ENCODE measurements around the gene ATP2B3.

ATP2B3 gene

GRCh38 chrX:153507484-153508178 lies 9.8 kb upstream of the ATP2B3 start:
- DNase-seq (ENCODE audit: low read depth in 3 of 3): peak; percentile 63 to 84 (median 64)

DNA sequence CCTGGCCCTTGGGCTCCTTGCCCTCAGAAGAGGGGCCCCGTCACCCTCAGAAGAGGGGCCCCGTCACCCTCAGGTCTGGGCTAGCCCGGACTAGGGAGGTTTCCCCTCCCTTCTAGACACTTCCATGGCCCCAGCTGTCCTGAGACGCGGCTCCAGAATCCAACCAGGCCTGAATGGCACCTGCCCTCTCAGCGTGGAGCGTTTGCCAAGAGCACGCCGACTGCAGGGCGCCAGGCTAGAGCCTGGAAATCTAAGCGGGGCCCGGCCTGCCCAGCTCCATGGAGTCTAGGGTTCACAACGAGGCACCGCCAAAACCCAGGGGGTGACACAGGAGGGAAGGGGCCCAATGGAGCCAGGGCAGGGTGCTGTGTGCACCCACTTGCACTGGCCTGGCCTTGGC lies 7.8 kb upstream of the ATP2B3 start:
- no peak for DNase-seq (ENCODE audit: low read depth in 3 of 3)

- no peak for DNase-seq (ENCODE audit: low read depth in 3 of 3)
Measured at GRCh38 chrX:153510383-153510782, 7.1 kb upstream of the ATP2B3 start.

- DNase-seq (ENCODE audit: low read depth in 3 of 3): no peak
Measured at GRCh38 chrX:153511784-153512500, 5.5 kb upstream of the ATP2B3 start.

DNA sequence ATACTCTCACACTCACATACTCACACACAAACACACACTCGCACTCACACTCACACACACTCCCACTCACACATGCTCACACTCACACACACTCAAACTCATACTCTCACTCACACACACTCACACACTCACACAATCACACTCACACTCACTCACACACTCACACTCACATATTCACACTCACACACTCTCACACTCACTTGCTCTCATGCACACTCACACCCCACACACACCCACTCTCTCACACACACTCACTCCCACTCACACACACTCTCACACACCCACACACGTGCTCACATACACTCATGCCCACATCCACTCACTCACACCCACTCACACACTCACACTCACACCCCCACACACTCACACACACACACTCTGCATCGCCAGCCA lies 4.9 kb upstream of the ATP2B3 start:
- DNase-seq (ENCODE audit: low read depth in 3 of 3): no peak

DNA sequence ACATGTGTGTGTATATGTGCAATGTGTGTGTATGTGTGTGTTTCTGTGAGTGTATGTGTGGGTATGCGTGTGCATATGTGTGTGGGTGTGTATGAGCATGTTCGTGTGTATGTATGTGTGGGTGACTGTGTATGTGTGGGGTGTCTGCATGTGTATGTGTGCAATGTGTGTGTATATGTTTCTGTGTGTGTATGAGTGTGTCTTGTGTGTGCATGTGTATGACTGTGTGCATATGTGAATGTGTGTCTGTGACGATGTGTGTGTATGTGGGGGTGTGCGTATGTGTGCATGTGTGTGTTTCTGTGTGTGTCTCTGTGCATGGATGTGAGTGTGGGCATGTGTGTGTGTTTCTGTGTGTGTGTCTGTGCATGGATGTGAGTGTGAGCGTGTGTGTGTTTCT lies 4.2 kb upstream of the ATP2B3 start:
- DNase-seq (ENCODE audit: low read depth in 3 of 3): no peak

- DNase-seq (ENCODE audit: low read depth in 3 of 3): no peak
Measured at GRCh38 chrX:153514259-153514658, 3.2 kb upstream of the ATP2B3 start.

- no peak for DNase-seq (ENCODE audit: low read depth in 3 of 3)
Measured at GRCh38 chrX:153515435-153515834, 2.0 kb upstream of the ATP2B3 start.

DNA sequence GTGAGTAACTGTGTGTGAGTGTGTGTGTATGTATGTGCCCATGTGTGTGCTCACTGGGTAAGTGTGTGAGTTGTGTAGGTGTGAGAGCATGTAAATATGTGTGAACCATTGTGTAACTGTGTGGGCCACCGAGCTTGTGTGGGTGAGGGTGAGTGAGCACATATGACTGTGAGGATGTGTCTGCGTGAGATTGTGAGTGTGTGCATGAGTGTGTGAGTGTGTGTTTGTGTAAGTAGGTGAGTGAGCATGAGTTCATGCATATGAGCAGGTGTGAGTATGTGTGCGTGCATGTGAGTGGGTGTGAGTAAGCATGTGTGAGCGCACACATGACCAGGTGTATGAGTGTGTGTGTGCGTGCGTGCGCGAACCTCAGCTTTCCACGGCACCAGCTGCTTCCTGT lies 1.4 kb upstream of the ATP2B3 start:
- DNase-seq (ENCODE audit: low read depth in 3 of 3): no peak

GRCh38 chrX:153517946-153518834 lies 748 bp downstream of the ATP2B3 start:
- DNase-seq (ENCODE audit: low read depth in 3 of 3): no peak

GRCh38 chrX:153519569-153520286 lies 2.3 kb downstream of the ATP2B3 start:
- no peak for DNase-seq (ENCODE audit: low read depth in 3 of 3)

- no peak for DNase-seq (ENCODE audit: low read depth in 3 of 3)
Measured at GRCh38 chrX:153520287-153520917, 3.0 kb downstream of the ATP2B3 start.

DNA sequence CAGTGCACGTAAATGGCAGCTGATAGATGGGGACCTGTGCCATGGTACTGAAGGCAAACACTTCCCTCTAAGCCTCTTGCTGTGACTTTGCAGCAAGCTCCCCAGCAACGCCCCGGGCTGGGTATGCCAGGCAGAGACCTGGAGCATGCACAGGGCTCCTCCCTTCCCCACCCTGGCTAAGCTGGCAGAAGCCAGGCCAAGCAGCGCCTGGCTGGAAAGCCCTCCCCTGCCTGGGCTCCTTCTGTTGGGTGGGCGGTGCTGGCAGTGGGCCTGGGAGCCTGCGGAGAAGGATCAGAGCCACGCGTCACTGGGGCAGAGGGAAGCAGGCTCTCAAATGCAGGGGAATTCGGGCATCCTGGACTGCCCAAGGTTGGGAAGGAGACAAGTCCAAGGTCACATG lies 3.6 kb downstream of the ATP2B3 start:
- DNase-seq (ENCODE audit: low read depth in 3 of 3): no peak

- no peak for DNase-seq (ENCODE audit: low read depth in 3 of 3)
Measured at GRCh38 chrX:153522259-153522658, 4.8 kb downstream of the ATP2B3 start.

DNA sequence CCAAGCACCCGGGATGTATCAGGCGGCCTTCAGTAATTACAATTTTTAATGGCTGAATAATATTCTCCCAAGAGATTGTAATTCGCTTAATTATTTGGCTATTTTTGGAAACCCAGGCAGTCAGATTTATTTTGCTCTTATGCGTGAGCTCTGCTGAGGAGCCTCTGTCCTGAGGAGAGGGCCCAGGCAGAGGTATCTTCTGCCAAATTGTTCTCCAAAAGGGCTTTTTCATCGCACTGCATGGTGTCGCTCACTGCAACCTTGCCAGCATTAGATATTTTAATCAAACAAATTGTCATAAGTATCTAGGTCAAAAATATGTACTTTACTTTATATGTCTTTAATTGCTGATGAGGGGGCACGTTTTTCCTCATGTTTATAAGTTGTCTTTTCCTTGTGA lies 5.8 kb downstream of the ATP2B3 start:
- DNase-seq (ENCODE audit: low read depth in 3 of 3): no peak

DNA sequence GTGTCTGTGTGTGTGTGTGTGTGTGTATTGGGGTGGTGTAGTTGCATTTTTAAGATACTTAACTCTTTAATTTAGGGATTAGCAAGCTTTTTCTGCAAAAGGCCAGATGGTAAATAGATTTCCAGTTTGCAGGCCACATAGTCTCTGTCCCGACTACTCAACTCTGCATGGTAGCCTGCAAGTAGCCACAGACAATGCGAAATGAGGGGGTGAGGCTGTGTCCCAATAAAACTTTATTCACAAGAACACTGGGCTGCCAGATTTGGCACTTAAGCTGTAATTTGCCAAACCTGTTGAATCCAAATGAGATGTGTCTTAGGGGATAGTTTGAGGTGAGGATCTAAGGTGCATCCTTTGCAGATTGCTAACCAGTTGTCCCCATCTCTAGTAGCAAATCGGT lies 6.8 kb downstream of the ATP2B3 start:
- no peak for DNase-seq (ENCODE audit: low read depth in 3 of 3)

DNA sequence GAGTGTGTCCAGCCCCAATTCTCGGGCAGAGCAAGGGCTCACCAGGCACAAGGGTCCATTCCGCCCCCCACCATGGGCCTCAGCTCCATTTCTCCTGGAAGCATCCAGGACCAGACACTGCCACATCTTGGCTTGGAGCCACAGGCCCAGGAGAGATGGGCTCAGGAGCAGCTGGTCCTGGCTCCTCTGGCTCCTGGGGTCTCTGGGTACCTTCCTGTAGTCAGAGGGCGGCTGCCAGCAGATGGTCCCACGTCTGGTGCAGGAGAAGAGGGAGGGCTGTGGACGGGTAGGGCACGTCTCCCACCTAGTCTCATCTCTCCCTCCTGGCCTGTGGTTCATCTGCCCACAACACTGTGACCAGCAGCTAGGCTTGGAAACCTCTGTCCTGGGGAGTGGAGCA lies 8.0 kb downstream of the ATP2B3 start:
- DNase-seq (ENCODE audit: low read depth in 3 of 3): no peak

- DNase-seq (ENCODE audit: low read depth in 3 of 3): no peak
Measured at GRCh38 chrX:153526042-153526441, 8.6 kb downstream of the ATP2B3 start.

GRCh38 chrX:153526801-153527200 lies 9.4 kb downstream of the ATP2B3 start:
- no peak for DNase-seq (ENCODE audit: low read depth in 3 of 3)

- no peak for DNase-seq (ENCODE audit: low read depth in 3 of 3)
Measured at GRCh38 chrX:153527208-153527607, 9.8 kb downstream of the ATP2B3 start.

GRCh38 chrX:153530411-153531129 lies 13.1 kb downstream of the ATP2B3 start:
- DNase-seq (ENCODE audit: low read depth in 3 of 3): no peak

All from stimulated activated CD4-positive, alpha-beta T cell treated with anti-CD3 and anti-CD28 coated beads, TNF-alpha, amount 100 ng/mL, for 48 hours (primary cell).